OCI-LY7 (cell line): ENCODE results near the gene GALNT9.

Experiments
- CTCF ChIP-seq: fragments of 200-600 bp; sonication (generic); conservative IDR thresholded peaks from 2 replicates; pipeline ENCODE4 v1.5.1; 2014; ENCODE audit warnings: mild to moderate bottlenecking, antibody characterized with exemption, low read length, moderate library complexity, mixed read lengths
- EZH2phosphoT487 ChIP-seq: fragments of 200-600 bp; sonication (generic); IDR thresholded peaks from 2 replicates; pipeline ENCODE4 v1.6.1; 2018; ENCODE audit warnings: low read depth, borderline replicate concordance, mild to moderate bottlenecking, mixed run types, antibody characterized with exemption, low read length, moderate library complexity, mixed read lengths

GRCh38 chr12:132238884-132239283 lies 90.5 kb downstream of the GALNT9 start:
- TF ChIP-seq CTCF: no peak
- no peak for TF ChIP-seq EZH2phosphoT487
